ENCODE measurements around the gene DLG1.

The DLG1 gene

DNA sequence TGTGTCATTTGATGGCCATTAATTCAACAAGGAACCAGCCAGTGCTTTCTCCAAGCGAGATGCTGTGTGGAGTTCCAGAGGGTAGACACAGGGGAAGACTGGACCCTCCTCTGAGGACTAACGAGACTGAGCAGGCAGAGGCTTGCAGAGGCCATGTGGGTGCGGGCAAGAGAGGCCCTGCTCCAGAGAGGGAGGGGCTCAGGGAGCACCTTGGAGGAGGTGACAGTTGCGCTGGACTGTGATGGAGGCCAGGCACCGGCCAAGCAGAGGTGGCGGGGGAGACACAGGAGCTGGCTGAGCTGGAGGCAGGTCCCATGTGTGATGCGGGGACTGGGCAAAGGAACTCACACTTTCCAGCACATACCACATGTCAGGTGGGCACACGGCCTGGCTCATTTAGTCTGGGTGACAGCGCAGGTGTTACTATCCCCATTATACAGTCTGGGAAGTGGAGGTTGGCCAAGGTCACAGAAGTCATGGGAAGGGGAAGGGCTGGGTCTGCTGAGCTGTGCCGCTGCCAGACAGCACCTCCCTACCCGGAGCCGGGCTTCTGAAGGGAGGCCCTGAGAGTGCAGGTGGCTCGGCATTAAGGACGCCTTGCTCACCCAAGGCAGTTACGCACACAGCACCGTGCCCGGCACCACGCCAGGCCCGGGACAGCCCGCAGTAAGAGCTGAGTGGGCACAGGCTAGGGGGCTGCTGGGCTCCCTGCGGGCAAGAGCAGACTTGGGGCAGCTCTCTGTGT is 272.5 kb downstream of the DLG1 start:
- DNase-seq, result no peak

DNA sequence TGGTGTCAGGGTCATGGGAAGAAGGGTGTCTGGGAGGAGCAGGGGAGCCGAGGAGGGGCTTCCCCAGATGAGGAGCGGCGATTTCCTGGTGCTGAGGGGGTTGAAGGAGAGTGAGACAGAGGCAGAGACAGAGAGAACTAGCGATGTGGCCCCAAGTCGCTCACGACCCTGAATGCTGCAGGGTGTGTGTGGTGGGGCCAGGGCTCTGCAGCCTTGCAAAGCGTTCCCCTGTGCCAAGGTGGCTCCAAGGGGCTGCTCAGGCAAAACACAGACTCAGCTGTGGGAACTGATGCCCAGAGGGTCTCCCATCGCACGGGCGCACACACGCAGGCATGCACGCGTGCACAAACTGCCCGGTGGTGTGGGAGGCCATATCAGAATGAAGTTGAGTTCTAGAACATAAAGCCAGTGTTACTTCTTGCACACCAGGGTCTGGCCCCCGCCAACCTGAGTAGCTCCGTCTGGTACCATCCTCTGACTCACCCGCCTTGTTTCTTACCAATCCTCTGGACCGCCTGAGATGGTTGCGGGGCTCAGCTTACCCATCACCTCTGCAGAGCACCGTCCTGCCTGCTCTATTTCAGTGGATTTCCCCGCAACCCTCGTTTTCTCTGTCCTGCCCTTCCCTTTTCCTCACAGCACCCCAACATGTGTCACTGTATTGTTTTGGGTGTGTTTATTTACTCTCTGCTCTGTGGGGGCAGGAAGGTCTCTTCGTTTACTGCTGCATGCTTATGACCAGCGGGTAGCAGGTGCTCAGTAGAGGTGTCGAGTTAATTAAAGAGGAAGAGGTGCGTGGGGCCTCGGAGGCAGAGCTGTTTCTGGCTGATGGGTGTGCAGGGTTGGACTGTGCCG is 273.3 kb downstream of the DLG1 start:
- DNase-seq, result no peak

DNA sequence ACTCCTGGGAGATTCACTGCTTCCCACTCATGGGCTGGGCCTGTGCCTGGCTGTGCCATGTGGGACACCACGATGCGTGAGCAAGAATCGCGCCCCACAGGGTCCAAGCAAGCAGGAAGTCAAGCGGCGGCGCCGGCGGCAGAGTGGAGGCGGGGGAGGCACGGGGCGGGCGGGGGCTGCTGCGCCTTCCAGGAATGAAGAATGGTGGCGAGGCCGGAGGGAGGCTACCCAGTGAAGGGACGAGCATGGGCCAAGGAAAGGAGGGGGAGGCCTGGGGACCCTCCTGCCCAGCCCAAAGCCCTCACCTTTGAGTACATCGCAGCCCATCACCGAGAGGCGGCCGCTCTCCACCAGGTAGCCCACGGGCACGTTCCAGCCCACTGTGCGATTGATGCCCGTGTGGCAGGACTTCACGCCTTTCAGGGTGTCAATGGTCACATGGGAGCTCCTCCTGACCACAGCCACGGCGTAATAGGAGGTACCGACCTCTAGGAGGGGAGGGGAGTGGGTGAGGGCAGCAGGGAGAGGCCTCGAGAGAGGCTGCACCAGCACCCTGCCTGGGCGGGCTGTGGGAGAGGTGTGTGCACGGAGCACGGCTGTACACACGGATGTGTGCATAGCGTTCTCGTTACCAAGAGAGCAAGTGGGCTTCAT is 274.3 kb downstream of the DLG1 start:
- DNase-seq, result no peak

DNA sequence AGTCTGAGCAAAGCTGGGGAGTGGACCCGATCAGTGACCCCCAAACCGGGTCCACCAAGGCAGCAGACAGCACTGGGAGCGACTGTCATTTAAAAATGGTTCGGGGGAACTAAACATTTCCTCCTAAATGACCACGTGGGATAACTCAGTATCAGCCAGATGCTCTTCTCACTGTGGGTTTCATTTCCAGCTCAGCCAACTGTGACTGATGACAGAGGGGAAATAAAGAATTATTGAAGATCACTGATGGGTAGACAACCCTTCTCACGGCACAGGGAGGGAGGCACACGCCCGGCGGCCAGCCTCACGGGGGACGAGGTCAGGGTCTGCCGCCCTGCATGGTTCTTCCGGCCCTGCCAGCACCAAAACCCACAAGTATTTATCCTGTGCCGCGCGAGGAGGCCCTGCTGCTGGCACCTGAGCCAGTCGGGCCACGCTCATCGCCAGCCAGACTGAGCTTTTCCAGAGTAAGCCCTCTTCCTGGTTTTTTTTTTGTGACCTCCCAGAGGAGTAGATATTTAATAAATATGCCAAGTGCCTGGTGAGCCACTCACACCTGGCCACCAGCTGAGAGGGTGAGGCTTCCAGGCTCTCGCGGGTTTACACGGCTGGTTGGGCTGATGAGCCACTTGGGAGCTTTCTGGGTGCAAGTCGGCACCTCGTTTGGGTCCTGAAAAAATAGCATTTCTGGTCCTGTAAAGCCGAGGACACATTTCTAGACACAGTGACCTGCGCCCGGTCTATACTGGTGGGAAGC is 275.0 kb downstream of the DLG1 start:
- DNase-seq, result no peak

DNA sequence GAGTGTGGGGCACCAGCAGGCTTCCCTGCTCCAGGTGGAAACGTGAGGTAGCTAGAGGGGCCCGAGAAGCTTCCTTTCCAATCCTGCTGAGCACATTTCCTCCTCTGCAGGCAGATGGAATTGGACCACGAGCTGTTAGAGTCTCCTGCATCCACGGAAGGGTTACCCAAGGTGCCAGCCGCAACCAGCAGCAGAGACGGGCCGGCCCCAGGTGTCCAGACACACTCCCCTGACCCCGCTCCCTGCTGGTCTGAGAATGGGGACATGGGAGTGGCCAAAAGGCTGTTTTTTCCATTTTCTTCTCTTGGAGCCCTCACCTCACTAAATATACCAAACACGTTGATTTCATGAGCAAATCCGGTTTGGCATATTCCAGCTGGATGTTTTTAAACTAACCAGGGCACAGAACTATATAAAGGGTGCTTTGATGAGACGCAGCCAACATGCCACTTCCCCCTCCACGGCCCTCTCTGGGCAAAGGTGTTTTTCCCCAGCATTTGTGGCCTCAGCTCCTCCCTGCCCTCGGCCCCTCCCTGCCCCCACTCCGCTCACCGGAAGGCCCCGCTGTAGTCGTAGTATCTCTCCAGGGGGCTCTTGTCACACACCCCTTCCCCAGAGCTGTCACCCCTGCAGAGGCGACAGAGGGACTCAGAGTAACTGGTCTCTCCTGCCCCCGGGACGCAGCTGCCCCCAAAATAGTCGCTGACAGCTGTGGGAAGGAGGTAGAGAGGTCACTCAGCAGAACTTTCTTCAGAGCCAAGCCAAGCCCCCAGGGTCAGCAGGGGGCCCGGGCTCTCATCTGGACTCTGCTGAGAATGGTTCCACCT is 275.8 kb downstream of the DLG1 start:
- DNase-seq, result no peak

DNA sequence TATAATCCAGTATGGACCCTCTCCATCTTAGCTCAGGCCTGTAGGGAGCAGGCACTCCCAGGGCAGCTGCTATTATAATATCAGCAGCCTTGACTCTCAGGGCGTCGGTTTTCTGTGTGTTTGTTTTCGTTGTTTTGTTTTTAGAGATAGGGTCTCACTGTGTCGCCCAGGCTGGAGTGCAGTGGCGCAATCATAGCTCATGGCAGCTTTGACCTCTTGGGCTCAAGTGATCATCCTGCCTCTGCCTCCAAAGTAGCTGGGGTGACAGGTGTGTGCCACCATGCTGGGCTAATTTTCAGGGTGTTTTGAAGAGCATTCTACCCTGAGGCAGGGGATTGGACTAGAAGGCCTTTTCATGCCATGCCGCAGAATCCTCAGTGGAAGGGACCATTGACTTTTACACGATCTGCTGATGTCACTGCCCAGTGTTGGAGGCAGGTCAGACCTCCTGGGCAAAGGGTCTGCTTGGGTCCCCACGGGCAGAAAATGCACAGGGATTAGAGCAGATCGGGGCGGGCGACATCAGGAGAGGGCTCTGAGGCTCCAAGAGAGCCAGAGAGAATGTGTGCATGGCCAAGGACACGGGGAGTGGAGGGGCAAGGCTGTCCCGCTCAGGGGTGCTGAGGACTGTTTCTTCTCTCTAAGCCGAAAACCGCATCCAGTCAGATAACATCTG is 276.5 kb downstream of the DLG1 start:
- no peak for DNase-seq

DNA sequence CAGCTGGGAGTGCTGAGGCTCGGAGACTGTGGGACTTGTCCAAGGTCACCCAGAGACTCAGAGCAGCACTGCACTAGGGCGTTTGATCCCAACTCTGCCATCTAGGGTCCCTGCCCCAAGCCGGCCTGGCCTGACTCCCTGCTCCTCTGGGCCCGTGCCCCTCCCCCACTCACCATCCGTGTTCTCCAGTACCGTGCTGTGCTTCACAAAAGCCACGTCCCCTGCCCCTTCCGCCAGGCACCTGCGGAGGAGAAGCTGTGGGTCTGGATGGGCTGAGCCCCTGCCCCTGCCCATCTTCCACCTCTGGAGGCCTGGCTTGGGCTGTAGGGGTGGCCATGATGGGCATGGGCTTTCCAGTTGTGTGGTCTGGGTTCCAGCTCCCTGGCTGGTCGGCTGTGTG is 277.2 kb downstream of the DLG1 start:
- DNase-seq, result no peak

DNA sequence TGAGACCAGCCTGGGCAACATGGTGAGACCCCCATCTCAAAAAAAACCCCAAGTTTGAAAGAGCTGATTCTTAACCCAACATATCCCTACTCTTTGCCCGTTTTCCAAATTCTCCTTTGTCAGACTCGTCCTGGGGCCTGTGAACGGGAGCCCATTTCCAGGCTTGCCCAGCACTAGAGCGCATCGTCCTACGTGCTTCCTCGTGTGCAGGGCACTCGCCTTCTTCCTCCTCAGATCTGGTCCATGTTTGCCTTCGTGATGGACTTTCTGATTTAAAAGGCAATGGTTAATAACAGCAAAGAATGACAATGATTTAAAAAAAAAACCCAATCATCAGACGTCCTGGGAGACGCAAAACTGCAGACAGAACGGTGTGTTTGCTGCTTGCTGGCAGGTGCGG is 278.9 kb downstream of the DLG1 start:
- no peak for DNase-seq

DNA sequence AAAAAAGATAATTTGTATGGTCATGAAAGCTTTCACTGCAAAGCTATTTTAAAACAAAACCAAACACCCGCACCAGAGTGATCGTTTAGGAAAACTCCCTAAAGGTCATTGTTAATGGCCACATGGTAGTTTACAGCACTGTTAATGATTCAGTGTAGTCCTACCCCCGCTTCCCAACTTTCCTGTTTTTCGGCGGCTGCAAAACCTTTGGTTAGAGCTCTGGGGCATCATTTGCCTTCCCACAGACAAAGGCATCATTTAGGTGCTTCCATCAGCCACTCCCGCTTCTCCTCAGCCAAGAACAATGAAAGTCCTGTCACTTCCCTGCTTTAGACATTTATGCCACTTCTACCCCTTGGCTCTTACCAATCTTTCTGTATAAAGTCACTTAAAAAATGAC is 279.4 kb downstream of the DLG1 start:
- DNase-seq, result no peak

DNA sequence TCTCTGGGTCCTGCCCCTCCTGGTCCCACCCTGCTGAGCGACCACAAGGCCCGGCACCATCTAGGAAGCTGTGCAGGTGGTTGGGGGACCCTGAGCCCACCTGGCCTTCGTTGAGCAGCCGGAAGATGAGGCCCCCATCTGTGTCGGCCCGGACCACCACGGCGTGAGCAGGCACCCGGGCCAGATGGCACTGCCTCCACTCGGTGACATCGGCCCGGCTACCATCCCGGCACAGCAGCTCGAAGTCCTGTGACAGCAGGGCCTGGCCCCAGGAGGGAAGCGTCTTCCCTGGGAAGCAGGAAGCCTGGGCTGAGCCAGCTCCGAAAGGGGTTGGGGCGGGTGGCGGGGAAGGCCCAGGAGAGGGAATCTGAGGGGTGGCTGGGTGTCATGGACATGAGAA is 281.4 kb downstream of the DLG1 start:
- DNase-seq, result no peak

DNA sequence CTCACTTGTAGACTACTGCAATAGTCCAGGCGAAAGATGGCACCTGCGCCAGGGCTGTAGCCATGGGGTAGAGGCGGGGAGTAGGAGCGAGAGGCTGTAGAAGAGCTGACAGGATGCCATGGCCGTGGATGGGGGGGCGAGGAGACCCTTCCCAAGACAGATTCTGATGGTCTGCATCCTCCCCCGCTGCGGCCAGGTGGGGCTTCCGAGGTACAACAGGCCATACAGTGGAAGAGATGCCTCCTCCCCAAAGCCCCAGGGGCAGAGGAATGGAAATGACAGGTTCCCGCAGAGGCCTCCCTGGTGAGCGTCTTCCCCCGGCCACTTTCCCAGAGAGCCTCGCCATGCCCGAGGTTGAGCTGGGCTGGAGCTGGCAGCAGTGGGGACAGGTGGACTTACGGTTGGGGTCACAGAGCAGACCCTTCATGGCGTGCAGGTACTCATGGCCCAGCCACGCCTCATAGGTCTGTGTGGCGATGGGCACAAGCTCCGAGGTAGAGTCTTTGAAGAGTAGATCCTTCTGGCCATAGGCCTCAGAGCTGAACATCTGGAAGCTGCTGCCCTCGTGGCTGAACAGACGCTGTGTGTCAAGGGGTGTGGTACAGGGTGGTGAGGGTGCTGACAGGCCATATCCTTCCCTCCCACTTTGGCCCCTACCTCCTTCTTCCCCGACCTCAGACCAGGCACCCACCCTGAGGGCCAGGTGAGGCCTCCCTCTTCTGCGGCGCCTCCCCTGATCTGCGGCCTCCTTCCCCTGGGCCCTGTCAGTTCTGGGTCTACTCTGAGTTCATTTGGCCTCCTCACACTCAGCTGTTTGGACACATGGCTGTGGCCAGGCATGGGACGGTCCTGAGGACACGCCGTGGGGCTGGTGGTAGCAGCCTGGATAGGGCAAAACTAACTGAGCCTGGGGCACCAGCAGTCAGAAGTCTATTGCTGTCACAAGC is 282.3 kb downstream of the DLG1 start:
- no peak for DNase-seq

DNA sequence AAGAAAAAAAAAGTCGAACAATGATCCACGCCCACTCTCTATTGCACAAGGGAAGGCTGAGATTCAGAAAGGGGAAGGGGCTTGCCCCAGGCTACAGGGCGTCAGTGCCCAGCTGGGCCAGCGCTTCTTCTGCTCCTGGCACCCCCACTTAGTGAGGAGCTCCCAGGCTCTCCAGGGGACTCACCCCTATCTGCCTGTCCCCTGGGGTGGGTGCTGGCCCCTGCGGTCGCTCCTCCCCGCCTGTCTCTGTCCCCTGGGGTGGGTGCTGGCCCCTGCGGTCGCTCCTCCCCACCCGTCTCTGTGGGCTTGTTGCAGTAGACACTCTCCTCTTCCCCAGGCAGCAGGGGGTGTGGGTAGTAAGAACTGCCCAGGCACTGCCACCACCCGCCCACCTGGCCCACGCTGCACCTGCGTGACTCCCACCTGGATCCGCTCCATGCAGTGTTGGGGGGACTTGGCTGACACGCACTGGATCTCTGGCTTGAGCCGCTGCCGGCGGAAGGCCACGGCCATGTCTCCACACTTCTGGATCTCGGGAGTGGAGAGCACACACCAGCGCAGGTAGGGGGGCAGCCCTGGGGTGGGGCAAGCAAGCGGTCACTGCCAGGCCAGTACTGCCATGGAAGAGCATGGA is 283.4 kb downstream of the DLG1 start:
- DNase-seq, result no peak

DNA sequence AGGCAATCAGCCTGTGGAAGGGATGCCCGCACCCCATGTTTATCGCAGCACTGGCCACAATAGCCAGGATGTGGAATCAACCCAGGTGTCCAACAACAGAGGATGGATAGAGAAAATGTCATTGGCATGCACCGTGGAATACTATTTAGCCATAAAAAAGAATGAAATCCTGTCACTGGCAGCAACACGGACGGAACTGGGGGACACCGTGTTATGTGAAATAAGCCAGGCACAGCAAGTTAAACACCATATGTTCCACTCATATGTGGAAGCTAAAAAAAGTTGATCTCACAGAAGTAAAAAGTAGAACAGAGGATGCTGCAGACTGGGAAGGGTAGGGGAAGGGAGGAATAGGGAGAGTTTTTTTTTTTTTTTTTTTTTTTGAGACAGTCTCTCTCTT is 284.4 kb downstream of the DLG1 start:
- DNase-seq, result no peak

DNA sequence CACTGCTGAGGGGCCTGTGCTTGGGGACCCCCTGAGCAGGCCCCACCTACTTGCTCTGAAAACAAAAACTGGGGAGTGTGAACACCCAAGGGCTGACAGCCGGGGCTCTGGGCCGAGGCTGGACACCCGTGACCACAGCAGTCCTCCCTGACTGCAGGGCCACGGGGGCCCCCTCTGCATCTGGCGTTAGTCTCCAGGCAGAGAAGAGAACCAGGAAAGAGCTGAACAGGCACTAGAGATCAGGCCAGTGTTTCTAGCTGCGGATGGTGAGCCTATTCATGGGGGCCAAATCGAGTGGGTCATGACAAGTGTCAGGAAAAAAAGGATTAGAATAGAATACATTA is 285.9 kb downstream of the DLG1 start:
- DNase-seq, result no peak

DNA sequence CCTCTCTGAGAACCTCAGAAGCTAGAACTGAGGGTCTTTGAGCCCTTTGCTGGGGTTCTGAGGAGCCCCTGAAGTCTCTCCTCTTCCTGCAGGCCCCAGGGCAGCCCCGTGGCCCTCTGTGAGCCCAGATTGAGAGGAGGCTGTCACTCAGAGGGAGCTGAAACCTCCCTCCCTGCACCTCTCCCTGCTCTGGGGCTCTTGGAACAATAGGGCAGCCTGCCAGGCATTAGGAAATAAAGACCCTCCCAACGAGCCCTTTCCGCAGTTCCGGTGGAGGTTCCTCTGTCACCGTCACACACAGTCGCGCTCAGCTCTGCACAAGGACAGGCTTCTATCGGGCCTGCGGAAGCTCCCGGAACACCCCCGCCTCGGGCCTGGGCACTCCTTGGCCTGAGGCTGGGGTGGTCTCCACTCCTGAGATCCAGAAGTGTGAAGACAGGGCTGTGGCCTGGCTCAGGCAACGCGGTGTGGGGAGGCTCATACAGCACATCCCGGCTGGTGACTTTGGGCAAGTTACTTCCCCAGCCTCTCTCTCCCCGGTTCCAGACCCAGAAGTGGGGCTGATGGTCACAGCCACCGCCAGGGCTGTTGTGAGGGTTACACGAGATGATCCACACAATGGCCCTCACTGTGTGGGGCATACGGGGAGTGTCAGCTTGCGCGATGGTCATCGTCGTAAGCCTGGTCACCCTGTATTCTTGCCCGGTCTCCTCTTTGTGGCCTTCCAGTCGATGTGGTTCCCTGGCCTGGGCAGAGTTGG is 286.5 kb downstream of the DLG1 start:
- DNase-seq, result no peak

DNA sequence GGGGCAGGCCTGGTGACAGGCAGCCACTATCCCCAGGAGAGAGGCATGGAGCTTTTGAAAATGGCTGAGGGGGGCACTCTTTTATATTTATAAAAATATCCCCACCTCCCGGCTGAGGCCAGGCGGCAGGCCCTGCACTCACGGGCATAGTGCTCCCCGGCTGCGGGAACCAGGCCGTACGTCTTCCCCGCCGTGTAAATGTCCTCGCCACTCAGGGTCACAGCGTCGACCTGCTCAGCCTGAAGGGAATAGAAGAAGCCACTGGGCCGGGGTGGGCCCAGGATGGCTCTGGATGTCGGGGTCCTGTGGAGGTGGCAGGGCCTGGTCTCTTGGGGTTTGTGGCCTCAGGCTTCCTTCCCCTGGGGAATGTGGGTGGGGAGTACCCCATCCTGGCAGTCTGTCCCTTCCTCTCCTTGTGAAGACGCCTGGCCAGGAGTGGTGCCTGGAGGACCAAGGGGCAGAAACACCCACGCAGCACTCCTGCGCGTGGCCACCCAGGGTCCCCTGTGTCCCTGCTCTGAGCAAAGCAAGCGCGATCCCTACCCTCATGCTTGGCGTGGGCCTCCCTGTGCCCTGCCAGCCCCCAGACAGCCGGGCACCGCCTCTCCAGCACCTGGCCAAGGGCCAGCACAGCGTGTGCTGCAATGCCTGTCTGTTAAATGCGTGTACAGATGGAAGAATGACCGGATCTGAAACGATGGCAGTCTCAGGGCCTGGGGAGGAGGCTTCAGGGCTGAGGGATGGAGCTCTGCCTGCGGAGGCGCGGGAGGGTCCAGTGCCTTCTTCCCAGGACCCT is 287.7 kb downstream of the DLG1 start:
- DNase-seq, result no peak

DNA sequence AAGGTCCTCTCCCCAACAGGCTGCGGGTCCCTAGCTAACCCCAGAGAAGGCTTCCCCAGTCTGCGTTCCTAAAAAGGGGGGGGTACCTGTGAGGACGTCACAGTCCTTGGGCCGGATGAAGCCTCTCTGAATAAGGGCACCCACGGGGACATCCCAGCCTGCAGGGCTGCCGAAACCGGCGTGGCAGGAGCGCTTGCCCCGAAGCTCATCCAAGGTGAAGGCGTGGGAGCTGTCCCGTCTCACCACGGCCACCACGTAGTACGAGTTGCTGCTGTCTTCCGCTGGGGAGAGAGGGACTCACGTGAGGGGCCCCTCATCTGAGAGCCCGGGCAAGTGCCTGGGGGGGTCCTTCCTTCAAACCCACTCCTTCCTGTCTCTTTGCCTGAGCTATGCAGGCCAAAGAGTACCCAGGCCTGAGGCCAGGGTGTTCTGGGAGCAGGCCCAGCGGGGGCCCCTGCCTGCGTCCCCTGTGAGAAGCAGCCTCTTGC is 288.8 kb downstream of the DLG1 start:
- no peak for DNase-seq

All from activated CD4-positive, CD25-positive, alpha-beta regulatory T cell (primary cell).